Breast epithelium (tissue), 4 donors: Measurements from ENCODE around the gene MAB21L1. TPM values are rescaled to one million over a fixed set of nuclear protein-coding genes. Genes with fewer than 3 reads are reported as not detected.

Source experiments
- DNase-seq, 2 donors: peaks; one replicate each; pipeline ENCODE4 v3.0.0-alpha.2; 2019; ENCODE audit warnings: low spot score in 2 of 2
- H3K27ac ChIP-seq, 2 donors: fragments of 200-600 bp; sonication (generic) in 1 of 2; one replicate each; pipeline ENCODE4 v1.5.1; 2016 to 2019; ENCODE audit warnings: mild to moderate bottlenecking in 1 of 2
- H3K27me3 ChIP-seq, 2 donors: fragments of 200-600 bp; sonication (generic) in 1 of 2; one replicate each; pipeline versions ENCODE4 v1.5.1 to v1.6.0; 2017 to 2019; ENCODE audit warnings: control low read depth in 1 of 2, mild to moderate bottlenecking in 1 of 2
- H3K36me3 ChIP-seq: fragments of 200-600 bp; one replicate; pipeline ENCODE4 v1.5.1; 2019
- H3K4me1 ChIP-seq, 2 donors: fragments of 200-600 bp; sonication (generic); one replicate each; pipeline ENCODE4 v1.5.1; 2016 to 2019; ENCODE audit warnings: control low read depth in 1 of 2
- H3K4me3 ChIP-seq, 3 donors: fragments of 200-600 bp; sonication (generic); 1 replicate in 2 of 3; 2 replicates in 1 of 3; pipeline ENCODE4 v1.5.1; 2016 to 2019; ENCODE audit warnings: mild to moderate bottlenecking in 3 of 3, moderate library complexity in 2 of 3
- H3K9me3 ChIP-seq, 2 donors: fragments of 200-600 bp; sonication (generic) in 1 of 2; one replicate each; pipeline ENCODE4 v1.5.1; 2016 to 2019; ENCODE audit warnings: control low read depth in 1 of 2
- POLR2A ChIP-seq: fragments of 450-650 bp; IDR thresholded peaks from one replicate; pipeline ENCODE4 v1.6.1; 2016; ENCODE audit warnings: antibody characterized with exemption, mild to moderate bottlenecking, moderate library complexity
- POLR2AphosphoS5 ChIP-seq, 3 donors: sonication (generic); formaldehyde crosslinking; IDR thresholded peaks; one replicate each; pipeline ENCODE4 v1.6.1; 2017; ENCODE audit warnings: antibody characterized with exemption in 3 of 3
- intact Hi-C: fragments of 100-400 bp; cut with DNase I; formaldehyde crosslinking; loops from one replicate; pipeline ENCODE4 v1.15.1; 2023; ENCODE audit warnings: low total_unique reads
- total RNA-seq, 3 donors: library from RNA; depleted of rRNA; stranded (reverse); fragments of >200 nt; gene quantifications; one replicate each; pipeline ENCODE4 v1.1.0, GENCODE V29; 2016
- TF ChIP-seq, protein P1 (sequence below), 3 donors: fragments of 450-650 bp; IDR thresholded peaks; one replicate each; pipeline ENCODE4 v1.5.1; 2016 to 2017; ENCODE audit warnings: antibody characterized with exemption in 3 of 3, mild to moderate bottlenecking in 3 of 3, moderate library complexity in 3 of 3

MAB21L1 gene
- total RNA-seq, 3 donors from 2014 or later: 7.7 to 12.0 (median 11.8) TPM

DNA sequence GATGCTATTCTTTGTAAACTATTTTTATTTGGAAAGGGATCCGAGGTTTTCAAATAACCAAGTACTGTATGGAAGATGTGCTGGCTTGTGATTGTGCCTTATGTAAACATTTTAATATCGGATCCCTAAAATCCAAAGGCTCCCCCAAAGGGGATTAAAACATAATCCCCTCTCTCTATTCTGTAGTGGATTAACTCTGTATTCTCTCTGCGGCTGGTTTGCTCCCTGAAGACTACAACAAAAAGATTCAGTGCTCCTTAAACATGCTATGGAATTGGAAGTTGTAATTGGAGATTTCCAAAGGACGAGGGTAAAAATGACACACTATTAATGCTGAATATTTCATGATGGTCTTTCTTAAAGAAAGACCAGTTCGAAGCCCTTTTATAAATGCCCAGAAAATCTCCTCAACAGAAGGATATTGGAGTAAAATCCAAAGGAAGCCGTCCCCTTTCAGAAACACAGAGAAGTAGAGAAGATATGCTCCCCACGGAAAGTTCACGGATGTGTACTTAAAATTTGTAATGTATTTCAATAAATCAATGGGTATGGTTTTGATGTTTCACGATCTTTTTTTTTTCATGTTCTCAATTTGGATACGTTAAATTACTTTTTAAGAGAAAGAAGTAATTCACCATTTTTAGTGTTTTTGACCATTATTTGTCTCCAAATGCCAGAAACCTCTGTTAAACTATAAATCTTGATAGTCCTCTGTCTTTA lies 6.5 kb downstream of the MAB21L1 start:
- peak overlapping the region; percentile 83 to 94 for H3K27ac ChIP-seq
- no peaks in the 10 kb centered on the region for H3K9me3 ChIP-seq
- intact Hi-C loops: no loop called here
- TF ChIP-seq POLR2A (no peak), POLR2AphosphoS5 (IDR thresholded peaks at IDR 0.05) (no peak)
- TF ChIP-seq, protein P1, sequence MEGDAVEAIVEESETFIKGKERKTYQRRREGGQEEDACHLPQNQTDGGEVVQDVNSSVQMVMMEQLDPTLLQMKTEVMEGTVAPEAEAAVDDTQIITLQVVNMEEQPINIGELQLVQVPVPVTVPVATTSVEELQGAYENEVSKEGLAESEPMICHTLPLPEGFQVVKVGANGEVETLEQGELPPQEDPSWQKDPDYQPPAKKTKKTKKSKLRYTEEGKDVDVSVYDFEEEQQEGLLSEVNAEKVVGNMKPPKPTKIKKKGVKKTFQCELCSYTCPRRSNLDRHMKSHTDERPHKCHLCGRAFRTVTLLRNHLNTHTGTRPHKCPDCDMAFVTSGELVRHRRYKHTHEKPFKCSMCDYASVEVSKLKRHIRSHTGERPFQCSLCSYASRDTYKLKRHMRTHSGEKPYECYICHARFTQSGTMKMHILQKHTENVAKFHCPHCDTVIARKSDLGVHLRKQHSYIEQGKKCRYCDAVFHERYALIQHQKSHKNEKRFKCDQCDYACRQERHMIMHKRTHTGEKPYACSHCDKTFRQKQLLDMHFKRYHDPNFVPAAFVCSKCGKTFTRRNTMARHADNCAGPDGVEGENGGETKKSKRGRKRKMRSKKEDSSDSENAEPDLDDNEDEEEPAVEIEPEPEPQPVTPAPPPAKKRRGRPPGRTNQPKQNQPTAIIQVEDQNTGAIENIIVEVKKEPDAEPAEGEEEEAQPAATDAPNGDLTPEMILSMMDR (IDR thresholded peaks at IDR 0.05): no peak
- no peaks in the 10 kb centered on the region for H3K4me1 ChIP-seq
- no peaks in the 10 kb centered on the region for H3K36me3 ChIP-seq
- peaks cover 0 to 7% of the 10 kb centered on the region in 2 donors for H3K27me3 ChIP-seq
- H3K4me3 ChIP-seq: peak overlapping the region; percentile 58 to 82 (median 66)
- no peak for DNase-seq

DNA sequence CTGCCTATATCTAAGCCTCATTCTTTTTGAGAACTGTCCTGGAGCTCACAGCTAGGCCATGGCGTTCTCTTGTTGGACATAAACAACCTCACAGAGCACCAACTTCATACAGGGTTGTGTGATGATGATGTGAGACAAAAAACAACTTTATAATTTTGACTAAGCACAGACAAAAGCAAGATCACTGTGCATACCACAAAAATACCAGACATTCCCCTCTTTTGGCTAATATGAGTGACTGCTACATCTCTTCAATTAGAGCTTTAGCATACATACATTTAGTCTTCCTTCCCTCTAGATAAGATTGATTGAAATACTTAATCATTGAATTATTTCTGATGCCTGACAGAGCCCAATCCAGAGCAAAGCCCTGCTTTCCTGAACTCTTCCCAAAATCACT lies 8.3 kb downstream of the MAB21L1 start:
- no peak for DNase-seq
- no peaks in the 10 kb centered on the region for H3K36me3 ChIP-seq

DNA sequence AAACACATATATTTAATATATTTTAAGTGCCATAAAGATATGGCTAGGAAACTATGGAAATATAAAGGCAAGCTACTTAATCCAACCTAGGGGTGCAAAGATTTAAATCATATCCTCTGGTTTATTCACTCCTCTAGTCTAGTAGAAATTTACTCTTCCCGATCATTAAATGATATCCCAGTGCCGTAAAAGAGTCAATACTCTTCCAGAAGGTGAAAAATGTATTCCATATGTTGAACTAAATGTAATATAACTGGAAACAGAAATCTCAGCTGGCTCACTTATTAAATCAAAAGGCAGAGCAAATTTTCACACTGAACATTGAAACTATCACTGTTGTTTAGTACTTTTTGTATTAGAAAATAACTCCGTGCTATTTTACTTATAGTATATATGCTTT lies 11.1 kb downstream of the MAB21L1 start:
- Histone ChIP-seq H3K9me3 (no peaks in the 10 kb centered on the region), H3K27ac (no peak overlapping the region), H3K4me3 (no peak overlapping the region), H3K4me1 (no peaks in the 10 kb centered on the region), H3K36me3 (no peaks in the 10 kb centered on the region), H3K27me3 (peaks cover 0 to 1% of the 10 kb centered on the region in 2 donors)
- TF ChIP-seq POLR2A: no peak
- no peak for TF ChIP-seq POLR2AphosphoS5 (IDR thresholded peaks at IDR 0.05)
- TF ChIP-seq, protein P1 (IDR thresholded peaks at IDR 0.05): no peak
- DNase-seq: no peak
- intact Hi-C loops: no loop called here

More for the DNA sequence above, 8.3 kb downstream of the MAB21L1 start:
- Histone ChIP-seq H3K27ac (no peak overlapping the region), H3K27me3 (peaks cover 0 to 7% of the 10 kb centered on the region in 2 donors), H3K9me3 (no peaks in the 10 kb centered on the region), H3K4me1 (no peaks in the 10 kb centered on the region), H3K4me3 (no peak overlapping the region)
- TF ChIP-seq, protein P1 (IDR thresholded peaks at IDR 0.05): no peak
- TF ChIP-seq POLR2A (no peak), POLR2AphosphoS5 (IDR thresholded peaks at IDR 0.05) (no peak)
- intact Hi-C loops: no loop called here

DNA sequence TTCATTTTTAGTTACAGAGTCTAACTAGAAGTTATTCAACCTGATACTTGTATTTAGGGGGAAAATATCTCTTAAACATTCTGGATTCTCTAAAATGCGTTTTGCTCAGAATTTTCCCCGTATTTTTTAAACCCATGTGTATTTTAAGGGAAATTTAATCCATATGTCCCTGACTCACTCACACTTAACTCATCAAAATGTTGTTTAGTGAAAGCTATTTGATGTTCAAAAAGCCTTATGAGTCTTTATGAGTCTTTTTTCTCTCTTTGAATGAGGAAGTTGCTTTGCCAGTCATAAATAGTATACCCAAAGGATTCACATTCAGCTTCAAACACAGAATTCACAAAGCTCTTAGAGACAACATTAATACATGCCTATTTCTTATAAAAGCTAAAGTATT lies 16.4 kb downstream of the MAB21L1 start:
- H3K9me3 ChIP-seq: no peaks in the 10 kb centered on the region
- H3K4me1 ChIP-seq: no peaks in the 10 kb centered on the region

DNA sequence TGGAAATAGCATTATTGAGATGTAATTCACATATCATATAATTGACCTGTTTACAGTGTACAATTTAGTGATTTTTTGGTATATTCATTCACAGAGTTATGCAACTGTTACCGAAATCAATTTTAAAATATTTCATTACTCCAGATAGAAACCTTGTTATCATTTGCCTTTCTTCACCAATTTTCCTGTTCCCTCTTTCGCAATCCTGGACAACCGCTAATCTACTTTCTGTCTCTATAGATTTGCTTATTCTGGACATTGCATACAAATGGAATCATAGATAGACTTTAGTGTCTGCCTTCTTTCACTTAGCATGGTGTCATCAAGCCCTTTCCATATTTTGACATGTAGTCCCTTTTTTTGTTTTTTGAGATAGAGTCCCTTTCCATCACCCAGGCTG lies 19.2 kb downstream of the MAB21L1 start:
- Histone ChIP-seq H3K27me3 (no peaks in the 10 kb centered on the region), H3K36me3 (no peaks in the 10 kb centered on the region), H3K4me1 (no peaks in the 10 kb centered on the region), H3K9me3 (no peaks in the 10 kb centered on the region), H3K4me3 (no peak overlapping the region), H3K27ac (no peak overlapping the region)
- TF ChIP-seq POLR2AphosphoS5 (IDR thresholded peaks at IDR 0.05) (no peak), POLR2A (no peak)
- TF ChIP-seq, protein P1 (IDR thresholded peaks at IDR 0.05): no peak
- intact Hi-C loops: no loop called here
- DNase-seq: no peak

More for the DNA sequence above, 16.4 kb downstream of the MAB21L1 start:
- TF ChIP-seq, protein P1 (IDR thresholded peaks at IDR 0.05): no peak
- TF ChIP-seq POLR2A (no peak), POLR2AphosphoS5 (IDR thresholded peaks at IDR 0.05) (no peak)
- Histone ChIP-seq H3K27me3 (no peaks in the 10 kb centered on the region), H3K36me3 (no peaks in the 10 kb centered on the region), H3K4me3 (no peak overlapping the region), H3K27ac (no peak overlapping the region)
- DNase-seq: no peak
- intact Hi-C loops: no loop called here
